ENCODE data around the gene RCOR3. TPM values are rescaled to one million over a fixed set of nuclear protein-coding genes. Genes with fewer than 3 reads are reported as not detected.
"Not testable (repeated sequence)": the region's sequence is repeated elsewhere in the genome, so short reads cannot be mapped to it uniquely, and the experiment has no call there.

RCOR3 gene
- polyA plus RNA-seq, 1 experiment = 39.2 TPM

DNA sequence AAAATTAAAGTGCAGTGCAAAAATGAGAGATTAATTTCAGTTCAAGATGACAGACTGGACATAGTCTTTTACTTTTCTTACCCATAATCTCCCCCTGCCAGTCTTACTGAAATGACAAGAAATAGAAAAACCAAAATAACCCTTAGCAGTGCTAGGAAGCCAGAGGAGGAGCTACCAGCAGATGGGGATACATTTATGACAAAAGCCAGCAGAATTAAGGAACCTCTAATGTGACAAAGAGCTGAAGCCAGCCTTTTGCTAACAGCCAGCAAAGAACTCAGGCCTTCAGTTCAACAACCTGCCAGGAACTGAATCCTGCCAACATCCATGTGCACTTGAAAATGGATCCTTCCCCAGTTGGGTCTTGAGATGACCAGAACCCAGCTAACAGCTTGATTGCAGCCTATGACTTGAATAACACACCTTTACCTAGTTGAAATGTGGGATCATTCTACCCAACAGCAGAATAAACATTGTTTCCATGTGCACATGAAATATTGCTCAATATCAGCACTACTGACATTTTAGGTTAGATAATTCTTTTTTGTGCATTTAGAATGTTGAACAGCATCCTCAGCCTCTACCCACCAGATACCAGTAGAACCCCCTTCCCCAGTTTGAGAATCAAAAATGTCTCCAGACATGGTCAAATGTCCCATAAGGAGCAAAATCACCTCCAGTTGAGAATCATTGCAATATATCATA is 59.6 kb downstream of the RCOR3 start:
- no peak overlapping the region for H3K4me3 ChIP-seq (ENCODE audit: low read depth, low read length)
- CTCF ChIA-PET = interaction anchor here (0.6 to 1.2 kb wide), 3 partner anchors 9 to 185 kb away, joined by 3 to 8 read pairs (median 3); no protein-coding TSS in a partner anchor
- H3K27ac ChIP-seq (ENCODE audit: low read depth, low read length) = no peak overlapping the region
- no peak for DNase-seq (ENCODE audit: low read depth, low spot score)
- POLR2A ChIA-PET = no interaction called here
- TF ChIP-seq, protein P1, sequence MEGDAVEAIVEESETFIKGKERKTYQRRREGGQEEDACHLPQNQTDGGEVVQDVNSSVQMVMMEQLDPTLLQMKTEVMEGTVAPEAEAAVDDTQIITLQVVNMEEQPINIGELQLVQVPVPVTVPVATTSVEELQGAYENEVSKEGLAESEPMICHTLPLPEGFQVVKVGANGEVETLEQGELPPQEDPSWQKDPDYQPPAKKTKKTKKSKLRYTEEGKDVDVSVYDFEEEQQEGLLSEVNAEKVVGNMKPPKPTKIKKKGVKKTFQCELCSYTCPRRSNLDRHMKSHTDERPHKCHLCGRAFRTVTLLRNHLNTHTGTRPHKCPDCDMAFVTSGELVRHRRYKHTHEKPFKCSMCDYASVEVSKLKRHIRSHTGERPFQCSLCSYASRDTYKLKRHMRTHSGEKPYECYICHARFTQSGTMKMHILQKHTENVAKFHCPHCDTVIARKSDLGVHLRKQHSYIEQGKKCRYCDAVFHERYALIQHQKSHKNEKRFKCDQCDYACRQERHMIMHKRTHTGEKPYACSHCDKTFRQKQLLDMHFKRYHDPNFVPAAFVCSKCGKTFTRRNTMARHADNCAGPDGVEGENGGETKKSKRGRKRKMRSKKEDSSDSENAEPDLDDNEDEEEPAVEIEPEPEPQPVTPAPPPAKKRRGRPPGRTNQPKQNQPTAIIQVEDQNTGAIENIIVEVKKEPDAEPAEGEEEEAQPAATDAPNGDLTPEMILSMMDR (IDR thresholded peaks at IDR 0.05; ENCODE audit: low read depth, low read length) = no peak
- no peaks in the 10 kb centered on the region for H3K27me3 ChIP-seq (ENCODE audit: control insufficient read depth, insufficient read depth, low read length)
- no peaks in the 10 kb centered on the region for H3K9me3 ChIP-seq (ENCODE audit: control insufficient read depth, insufficient read depth, low read length)

DNA sequence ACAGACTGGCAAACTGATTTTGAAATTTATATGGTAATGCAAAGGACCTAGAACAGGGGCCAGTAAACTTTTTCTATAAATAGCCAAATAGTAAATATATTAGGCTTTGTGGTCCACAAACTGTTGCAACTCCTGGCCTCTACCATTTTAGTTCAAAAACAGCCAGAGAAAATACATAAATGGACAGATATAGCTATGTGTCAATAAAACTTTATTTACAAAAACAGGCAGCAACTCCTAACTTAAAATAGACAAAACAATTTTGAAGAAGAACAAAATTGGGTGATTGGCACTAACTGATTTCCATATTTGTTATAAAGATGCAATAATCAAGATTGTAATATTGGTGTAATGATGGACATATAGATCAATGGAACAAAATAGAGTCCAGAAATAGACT is 60.7 kb downstream of the RCOR3 start:
- no peaks in the 10 kb centered on the region for H3K9me3 ChIP-seq (ENCODE audit: control insufficient read depth, insufficient read depth, low read length)
- no peak overlapping the region for H3K4me3 ChIP-seq (ENCODE audit: low read depth, low read length)
- TF ChIP-seq, protein P1 (IDR thresholded peaks at IDR 0.05; ENCODE audit: low read depth, low read length) = no peak
- H3K27me3 ChIP-seq (ENCODE audit: control insufficient read depth, insufficient read depth, low read length) = no peaks in the 10 kb centered on the region
- ChIA-PET POLR2A (no interaction called here), CTCF (no interaction called here)
- no peak for DNase-seq (ENCODE audit: low read depth, low spot score)
- no peak overlapping the region for H3K27ac ChIP-seq (ENCODE audit: low read depth, low read length)

DNA sequence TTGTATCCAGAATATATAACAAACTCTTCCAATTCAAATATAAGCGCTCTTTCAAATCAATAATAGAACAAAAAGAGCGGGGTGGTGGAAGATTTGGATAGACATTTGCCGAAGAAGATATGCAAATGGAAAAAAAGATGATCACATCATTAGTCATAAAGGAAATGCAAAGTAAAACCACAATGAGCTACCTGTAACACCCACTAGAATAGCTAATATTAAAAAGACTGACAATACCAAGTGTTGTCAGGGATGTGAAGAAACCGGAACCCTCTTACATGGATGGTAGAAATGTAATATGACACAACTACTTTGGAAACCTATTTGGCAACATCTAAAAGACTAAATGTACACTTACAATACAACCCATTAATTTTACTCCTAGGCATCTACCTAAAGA is 61.8 kb downstream of the RCOR3 start:
- ChIA-PET CTCF (interaction anchor here (1.0 kb wide), 1 partner anchor 193 kb away, joined by 3 read pairs; no protein-coding TSS in a partner anchor), POLR2A (no interaction called here)
- Histone ChIP-seq H3K4me3 (ENCODE audit: low read depth, low read length) (no peak overlapping the region), H3K27ac (ENCODE audit: low read depth, low read length) (no peak overlapping the region), H3K27me3 (ENCODE audit: control insufficient read depth, insufficient read depth, low read length) (no peaks in the 10 kb centered on the region), H3K9me3 (ENCODE audit: control insufficient read depth, insufficient read depth, low read length) (no peaks in the 10 kb centered on the region)
- TF ChIP-seq, protein P1 (IDR thresholded peaks at IDR 0.05; ENCODE audit: low read depth, low read length) = no peak
- no peak for DNase-seq (ENCODE audit: low read depth, low spot score)

DNA sequence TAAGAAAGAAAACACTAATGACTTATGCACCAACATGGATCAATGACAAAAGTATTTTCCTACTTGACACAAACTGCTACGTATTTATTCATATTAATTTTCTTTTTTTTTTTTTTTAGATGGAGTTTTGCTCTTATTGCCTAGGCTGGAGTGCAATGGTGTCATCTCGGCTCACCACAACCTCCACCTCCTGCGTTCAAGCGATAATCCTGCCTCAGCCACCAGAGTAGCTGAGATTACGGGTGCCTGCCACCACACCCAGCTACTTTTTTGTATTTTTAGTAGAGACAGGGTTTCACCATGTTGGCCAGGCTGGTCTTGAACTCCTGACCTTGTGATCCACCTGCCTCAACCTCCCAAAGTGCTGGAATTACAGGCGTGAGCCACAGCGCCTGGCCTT is 62.5 kb downstream of the RCOR3 start:
- not testable (repeated sequence) for H3K27ac ChIP-seq (ENCODE audit: low read depth, low read length); DNase-seq (ENCODE audit: low read depth, low spot score); H3K27me3 ChIP-seq (ENCODE audit: control insufficient read depth, insufficient read depth, low read length); H3K4me3 ChIP-seq (ENCODE audit: low read depth, low read length); H3K9me3 ChIP-seq (ENCODE audit: control insufficient read depth, insufficient read depth, low read length)
- ChIA-PET POLR2A (interaction anchor here (0.7 kb wide), 2 partner anchors 158 to 290 kb away, joined by 4 read pairs; no protein-coding TSS in a partner anchor), CTCF (interaction anchor here (0.7 to 3.4 kb wide), 5 partner anchors 10 to 333 kb away, joined by 3 to 41 read pairs (median 16); no protein-coding TSS in a partner anchor)

DNA sequence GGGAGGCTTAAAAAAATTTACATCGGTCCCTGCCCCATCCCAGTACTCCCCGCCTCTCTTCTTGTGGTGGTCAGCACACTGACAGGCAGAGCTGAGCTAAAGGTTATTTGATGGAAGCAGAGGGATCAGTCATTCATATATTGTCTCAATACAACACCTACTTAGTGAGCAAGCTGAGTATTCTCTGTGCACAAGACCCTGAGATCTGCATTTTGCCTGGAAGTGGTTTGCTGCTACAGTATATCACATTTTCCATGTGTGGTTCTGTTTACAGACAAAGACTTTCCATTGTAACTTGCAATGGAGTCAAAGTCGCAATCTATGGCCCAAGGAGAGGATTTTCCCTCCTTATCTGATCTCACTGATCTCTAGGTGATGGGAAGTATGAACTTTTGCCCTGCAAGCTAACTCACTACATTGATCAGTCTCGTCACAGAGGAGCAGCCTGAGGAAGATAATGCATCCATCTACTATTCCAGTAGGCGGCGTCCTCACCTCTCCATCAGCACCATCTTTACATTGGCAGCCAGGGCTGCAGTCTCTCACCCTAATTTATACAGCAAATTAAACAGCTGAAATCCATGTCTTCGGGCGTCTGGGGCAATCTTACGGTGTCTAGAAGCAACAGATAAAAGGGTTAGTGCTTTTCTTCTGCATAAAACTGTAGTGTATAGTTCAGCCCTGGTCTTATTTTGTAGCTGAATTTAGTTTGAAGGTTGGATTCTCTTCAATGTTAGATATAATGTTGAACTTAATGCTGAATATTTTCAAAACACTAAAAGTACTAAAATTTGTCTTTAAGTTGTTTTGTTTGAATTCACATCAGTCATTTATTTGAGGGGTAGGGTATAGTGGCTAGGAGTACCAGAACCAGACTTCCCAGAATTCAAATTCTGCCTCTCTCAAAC is 64.2 kb downstream of the RCOR3 start:
- Histone ChIP-seq H3K9me3 (ENCODE audit: control insufficient read depth, insufficient read depth, low read length) (no peaks in the 10 kb centered on the region; the same call in 1 of the 2 replicates), H3K27me3 (ENCODE audit: control insufficient read depth, insufficient read depth, low read length) (no peaks in the 10 kb centered on the region), H3K27ac (ENCODE audit: low read depth, low read length) (no peak overlapping the region), H3K4me3 (ENCODE audit: low read depth, low read length) (no peak overlapping the region)
- ChIA-PET POLR2A (interaction anchor here (0.5 to 1.0 kb wide), 2 partner anchors 59 to 330 kb away, joined by 3 read pairs; no protein-coding TSS in a partner anchor), CTCF (interaction anchor here (0.5 to 3.4 kb wide), 48 partner anchors 9 to 331 kb away, joined by 3 to 69 read pairs (median 5); partner anchors contain the start of gene SLC30A1)
- TF ChIP-seq, protein P1 (IDR thresholded peaks at IDR 0.05; ENCODE audit: low read depth, low read length) = peak; percentile 93
- no peak for DNase-seq (ENCODE audit: low read depth, low spot score)
